Subcutaneous abdominal adipose tissue (tissue), 5 donors: ENCODE results near the gene CTDSP1.

Experiments used
- H3K27ac ChIP-seq: one replicate; pipeline ENCODE4 v1.7.0; 2013; ENCODE audit warnings: low read depth, mild to moderate bottlenecking, inconsistent platforms, low read length, moderate library complexity
- H3K27me3 ChIP-seq, 5 donors: one replicate each; pipeline ENCODE4 v1.7.0; 2013; ENCODE audit warnings: low read length in 5 of 5, inconsistent platforms in 1 of 5; ENCODE audit not compliant: control insufficient read depth in 5 of 5, insufficient read depth in 4 of 5
- H3K36me3 ChIP-seq, 5 donors: one replicate each; pipeline ENCODE4 v1.7.0; 2013; ENCODE audit warnings: low read length in 5 of 5; ENCODE audit not compliant: control insufficient read depth in 5 of 5, insufficient read depth in 5 of 5
- H3K4me1 ChIP-seq, 5 donors: one replicate each; pipeline ENCODE4 v1.7.0; 2013; ENCODE audit warnings: low read length in 5 of 5, mild to moderate bottlenecking in 3 of 5, moderate library complexity in 1 of 5; ENCODE audit not compliant: control insufficient read depth in 5 of 5, insufficient read depth in 5 of 5
- H3K4me3 ChIP-seq, 5 donors: one replicate each; pipeline ENCODE4 v1.7.0; 2013; ENCODE audit warnings: low read length in 5 of 5, low read depth in 1 of 5
- H3K9ac ChIP-seq, 5 donors: one replicate each; pipeline ENCODE4 v1.7.0; 2013; ENCODE audit warnings: low read length in 5 of 5, mild to moderate bottlenecking in 4 of 5, moderate library complexity in 3 of 5
- H3K9me3 ChIP-seq, 5 donors: one replicate each; pipeline ENCODE4 v1.7.0; 2013; ENCODE audit warnings: low read length in 5 of 5; ENCODE audit not compliant: control insufficient read depth in 5 of 5
- donor health status: healthy.
- donor health status: healthy.
- donor health status: healthy.
- donor health status: healthy.
- donor health status: healthy.

The CTDSP1 gene

GRCh38 chr2:218405086-218405745, 5.5 kb downstream of the CTDSP1 start:
- Histone ChIP-seq H3K9ac (peak overlapping the region in 4 of 5 donors; percentile 9 to 70 (median 38)), H3K4me3 (peak overlapping the region; percentile 0 to 58 (median 47)), H3K9me3 (no peaks in the 10 kb centered on the region), H3K27ac (peak overlapping the region; percentile 81), H3K4me1 (peaks cover 12 to 62% (median 54%) of the 10 kb centered on the region in 5 donors), H3K36me3 (peaks cover 0 to 42% (median 30%) of the 10 kb centered on the region in 5 donors), H3K27me3 (no peaks in the 10 kb centered on the region)

GRCh38 chr2:218405746-218406208, 6.1 kb downstream of the CTDSP1 start:
- peak overlapping the region; percentile 81 for H3K27ac ChIP-seq
- no peaks in the 10 kb centered on the region for H3K9me3 ChIP-seq
- H3K4me1 ChIP-seq = peaks cover 12 to 62% (median 53%) of the 10 kb centered on the region in 5 donors
- H3K36me3 ChIP-seq = peaks cover 0 to 42% (median 30%) of the 10 kb centered on the region in 5 donors
- H3K27me3 ChIP-seq = no peaks in the 10 kb centered on the region
- H3K4me3 ChIP-seq = peak overlapping the region; percentile 44 to 58 (median 47)
- peak overlapping the region in 3 of 5 donors; percentile 9 to 70 (median 66) for H3K9ac ChIP-seq

GRCh38 chr2:218406209-218406948, 6.7 kb downstream of the CTDSP1 start:
- Histone ChIP-seq H3K4me3 (peak overlapping the region; percentile 47 to 74 (median 56)), H3K27ac (peak overlapping the region; percentile 81), H3K9me3 (no peaks in the 10 kb centered on the region), H3K27me3 (no peaks in the 10 kb centered on the region), H3K9ac (peak overlapping the region in 4 of 5 donors; percentile 42 to 77 (median 68)), H3K4me1 (peaks cover 10 to 57% (median 47%) of the 10 kb centered on the region in 5 donors), H3K36me3 (peaks cover 0 to 41% (median 30%) of the 10 kb centered on the region in 5 donors)

GRCh38 chr2:218406949-218407618, 7.4 kb downstream of the CTDSP1 start:
- H3K36me3 ChIP-seq = peaks cover 0 to 35% (median 28%) of the 10 kb centered on the region in 5 donors
- H3K27ac ChIP-seq = peak overlapping the region; percentile 71
- no peaks in the 10 kb centered on the region for H3K9me3 ChIP-seq
- peak overlapping the region; percentile 16 to 77 (median 58) for H3K9ac ChIP-seq
- peaks cover 10 to 50% (median 40%) of the 10 kb centered on the region in 5 donors for H3K4me1 ChIP-seq
- H3K27me3 ChIP-seq = no peaks in the 10 kb centered on the region
- H3K4me3 ChIP-seq = peak overlapping the region; percentile 8 to 74 (median 56)

GRCh38 chr2:218407717-218408116, 8.0 kb downstream of the CTDSP1 start:
- peaks cover 8 to 44% (median 34%) of the 10 kb centered on the region in 5 donors for H3K4me1 ChIP-seq
- H3K27ac ChIP-seq = no peak overlapping the region
- no peaks in the 10 kb centered on the region for H3K9me3 ChIP-seq
- H3K4me3 ChIP-seq = no peak overlapping the region
- peaks cover 0 to 28% (median 22%) of the 10 kb centered on the region in 5 donors for H3K36me3 ChIP-seq
- no peak overlapping the region for H3K9ac ChIP-seq
- no peaks in the 10 kb centered on the region for H3K27me3 ChIP-seq

GRCh38 chr2:218418321-218418716, 18.7 kb downstream of the CTDSP1 start:
- Histone ChIP-seq H3K4me3 (no peak overlapping the region), H3K36me3 (no peaks in the 10 kb centered on the region), H3K27ac (no peak overlapping the region), H3K27me3 (peaks cover 0 to 10% (median 3%) of the 10 kb centered on the region in 5 donors), H3K4me1 (no peaks in the 10 kb centered on the region), H3K9ac (no peak overlapping the region), H3K9me3 (no peaks in the 10 kb centered on the region)

- Histone ChIP-seq H3K4me3 (no peak within 1 kb of the TSS), H3K9me3 (no peaks in the 10 kb centered on the region), H3K27me3 (peaks cover 0 to 10% (median 3%) of the 10 kb centered on the region in 5 donors), H3K27ac (no peak within 1 kb of the TSS), H3K9ac (no peak within 1 kb of the TSS), H3K36me3 (no peaks in the 10 kb centered on the region), H3K4me1 (no peaks in the 10 kb centered on the region)
These were observed 19.2 kb downstream of the CTDSP1 start, which contains the start of gene VIL1 for GRCh38 chr2:218418717-218419458. TSS of gene VIL1 (plus strand) at chr2:218419123. CDS start at chr2:218423779, 4,656 bp downstream.

GRCh38 chr2:218419630-218420216, 20.1 kb downstream of the CTDSP1 start:
- Histone ChIP-seq H3K9me3 (no peaks in the 10 kb centered on the region), H3K9ac (no peak overlapping the region), H3K27ac (no peak overlapping the region), H3K4me1 (no peaks in the 10 kb centered on the region), H3K27me3 (peaks cover 0 to 10% (median 3%) of the 10 kb centered on the region in 5 donors), H3K4me3 (no peak overlapping the region), H3K36me3 (no peaks in the 10 kb centered on the region)

GRCh38 chr2:218421027-218421426, 21.4 kb downstream of the CTDSP1 start:
- H3K27me3 ChIP-seq = peaks cover 0 to 10% (median 3%) of the 10 kb centered on the region in 5 donors
- no peaks in the 10 kb centered on the region for H3K4me1 ChIP-seq
- no peaks in the 10 kb centered on the region for H3K9me3 ChIP-seq
- no peak overlapping the region for H3K4me3 ChIP-seq
- no peaks in the 10 kb centered on the region for H3K36me3 ChIP-seq
- no peak overlapping the region for H3K27ac ChIP-seq
- H3K9ac ChIP-seq = no peak overlapping the region
